ENCODE results near the gene DCLK2. TPM values are rescaled to one million over a fixed set of nuclear protein-coding genes. Genes with fewer than 3 reads are reported as not detected.

The DCLK2 gene
- total RNA-seq, 1 experiment from 2014 or later = 2.9 TPM

DNA sequence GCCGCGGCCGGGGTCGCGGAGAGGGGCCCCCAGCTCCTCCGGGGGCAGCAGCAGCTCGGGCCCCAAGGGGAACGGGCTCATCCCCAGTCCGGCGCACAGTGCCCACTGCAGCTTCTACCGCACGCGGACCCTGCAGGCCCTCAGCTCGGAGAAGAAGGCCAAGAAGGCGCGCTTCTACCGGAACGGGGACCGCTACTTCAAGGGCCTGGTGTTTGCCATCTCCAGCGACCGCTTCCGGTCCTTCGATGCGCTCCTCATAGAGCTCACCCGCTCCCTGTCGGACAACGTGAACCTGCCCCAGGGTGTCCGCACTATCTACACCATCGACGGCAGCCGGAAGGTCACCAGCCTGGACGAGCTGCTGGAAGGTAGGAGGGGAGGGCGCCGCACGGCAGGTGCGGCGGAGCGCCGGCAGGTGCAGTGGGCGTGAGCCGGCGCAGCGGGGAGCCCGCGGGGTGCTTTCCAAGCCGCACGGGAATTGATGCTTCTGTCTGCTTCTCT is 886 bp downstream of the DCLK2 start:
- Histone ChIP-seq H3K27me3 (replicated peaks; ENCODE audit: control insufficient read depth, insufficient read depth, low read length) (peaks cover 2% of the 10 kb centered on the region; the same call in 1 of the 2 replicates), H3K4me1 (peaks cover 25% of the 10 kb centered on the region), H3K9me3 (no peaks in the 10 kb centered on the region), H3K36me3 (ENCODE audit: control insufficient read depth, insufficient read depth, low read length) (no peaks in the 10 kb centered on the region), H3K4me3 (ENCODE audit: low read depth, low read length) (peak overlapping the region; percentile 50)
- Mint-ChIP-seq H3K27me3 (ENCODE audit: insufficient read depth, unreplicated experiment) (no peaks in the 10 kb centered on the region), H3K9me3 (ENCODE audit: unreplicated experiment) (no peaks in the 10 kb centered on the region), H3K4me3 (ENCODE audit: unreplicated experiment) (peak overlapping the region; percentile 65), H3K36me3 (ENCODE audit: insufficient read depth, unreplicated experiment) (no peaks in the 10 kb centered on the region), H3K4me1 (ENCODE audit: low read depth, unreplicated experiment) (no peaks in the 10 kb centered on the region), H3K27ac (ENCODE audit: unreplicated experiment) (no peak overlapping the region)
- intact Hi-C loops (cut with micrococcal nuclease; ENCODE audit: unreplicated experiment) = loop anchor here (2.0 kb wide), 1 partner anchor 68 kb away; no protein-coding TSS in a partner anchor
- BruUV-seq (replicated peaks) = no TSS peak
- peak; percentile 38 to 42 for DNase-seq
- TF ChIP-seq, protein P1, sequence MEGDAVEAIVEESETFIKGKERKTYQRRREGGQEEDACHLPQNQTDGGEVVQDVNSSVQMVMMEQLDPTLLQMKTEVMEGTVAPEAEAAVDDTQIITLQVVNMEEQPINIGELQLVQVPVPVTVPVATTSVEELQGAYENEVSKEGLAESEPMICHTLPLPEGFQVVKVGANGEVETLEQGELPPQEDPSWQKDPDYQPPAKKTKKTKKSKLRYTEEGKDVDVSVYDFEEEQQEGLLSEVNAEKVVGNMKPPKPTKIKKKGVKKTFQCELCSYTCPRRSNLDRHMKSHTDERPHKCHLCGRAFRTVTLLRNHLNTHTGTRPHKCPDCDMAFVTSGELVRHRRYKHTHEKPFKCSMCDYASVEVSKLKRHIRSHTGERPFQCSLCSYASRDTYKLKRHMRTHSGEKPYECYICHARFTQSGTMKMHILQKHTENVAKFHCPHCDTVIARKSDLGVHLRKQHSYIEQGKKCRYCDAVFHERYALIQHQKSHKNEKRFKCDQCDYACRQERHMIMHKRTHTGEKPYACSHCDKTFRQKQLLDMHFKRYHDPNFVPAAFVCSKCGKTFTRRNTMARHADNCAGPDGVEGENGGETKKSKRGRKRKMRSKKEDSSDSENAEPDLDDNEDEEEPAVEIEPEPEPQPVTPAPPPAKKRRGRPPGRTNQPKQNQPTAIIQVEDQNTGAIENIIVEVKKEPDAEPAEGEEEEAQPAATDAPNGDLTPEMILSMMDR (IDR thresholded peaks at IDR 0.05; ENCODE audit: insufficient read depth in 1 of 2, low read depth in 1 of 2, low read length in 1 of 2, severe bottlenecking in 1 of 2, unreplicated experiment in 1 of 2) = peak in 1 of 2 experiments; percentile 5
- CTCF ChIA-PET = interaction anchor here (3.1 kb wide), 1 partner anchor 130 kb away, joined by 8 read pairs; no protein-coding TSS in a partner anchor
- POLR2A ChIA-PET = no interaction called here

- TF ChIP-seq, protein P1 (IDR thresholded peaks at IDR 0.05; ENCODE audit: insufficient read depth in 1 of 2, low read depth in 1 of 2, low read length in 1 of 2, severe bottlenecking in 1 of 2, unreplicated experiment in 1 of 2) = no peak
- Mint-ChIP-seq H3K4me1 (ENCODE audit: low read depth, unreplicated experiment) (no peaks in the 10 kb centered on the region), H3K9me3 (ENCODE audit: unreplicated experiment) (no peaks in the 10 kb centered on the region), H3K4me3 (ENCODE audit: unreplicated experiment) (peak overlapping the region; percentile 17), H3K36me3 (ENCODE audit: insufficient read depth, unreplicated experiment) (no peaks in the 10 kb centered on the region), H3K27me3 (ENCODE audit: insufficient read depth, unreplicated experiment) (no peaks in the 10 kb centered on the region), H3K27ac (ENCODE audit: unreplicated experiment) (no peak overlapping the region)
- BruUV-seq (replicated peaks) = no TSS peak
- Histone ChIP-seq H3K4me3 (ENCODE audit: low read depth, low read length) (no peak overlapping the region), H3K27me3 (replicated peaks; ENCODE audit: control insufficient read depth, insufficient read depth, low read length) (0 out of 2 replicates have a peak, but pooled peaks cover 2% of the 10 kb centered on the region), H3K36me3 (ENCODE audit: control insufficient read depth, insufficient read depth, low read length) (no peaks in the 10 kb centered on the region), H3K4me1 (peaks cover 25% of the 10 kb centered on the region), H3K9me3 (no peaks in the 10 kb centered on the region)
- intact Hi-C loops (cut with micrococcal nuclease; ENCODE audit: unreplicated experiment) = loop anchor here (2.0 kb wide), 3 partner anchors 26 to 128 kb away; no protein-coding TSS in a partner anchor
- CTCF ChIA-PET = interaction anchor here (3.1 kb wide), 1 partner anchor 129 kb away, joined by 8 read pairs; no protein-coding TSS in a partner anchor
- POLR2A ChIA-PET = no interaction called here
- no peak for DNase-seq
Measured at GRCh38 chr4:150080337-150080736, 2.1 kb downstream of the DCLK2 start.

GRCh38 chr4:150080875-150081274 is 2.6 kb downstream of the DCLK2 start:
- Histone ChIP-seq H3K9me3 (no peaks in the 10 kb centered on the region), H3K27me3 (replicated peaks; ENCODE audit: control insufficient read depth, insufficient read depth, low read length) (0 out of 2 replicates have a peak, but pooled peaks cover 2% of the 10 kb centered on the region), H3K4me3 (ENCODE audit: low read depth, low read length) (no peak overlapping the region), H3K4me1 (peaks cover 25% of the 10 kb centered on the region), H3K36me3 (ENCODE audit: control insufficient read depth, insufficient read depth, low read length) (no peaks in the 10 kb centered on the region)
- TF ChIP-seq, protein P1 (IDR thresholded peaks at IDR 0.05; ENCODE audit: insufficient read depth in 1 of 2, low read depth in 1 of 2, low read length in 1 of 2, severe bottlenecking in 1 of 2, unreplicated experiment in 1 of 2) = no peak
- ChIA-PET CTCF (no interaction called here), POLR2A (no interaction called here)
- DNase-seq = peak in 1 of 2 experiments; percentile 55
- BruUV-seq (replicated peaks) = TSS peak; percentile 17
- no peaks in the 10 kb centered on the region for H3K4me1 Mint-ChIP-seq (ENCODE audit: low read depth, unreplicated experiment)
- H3K27ac Mint-ChIP-seq (ENCODE audit: unreplicated experiment) = no peak overlapping the region
- intact Hi-C loops (cut with micrococcal nuclease; ENCODE audit: unreplicated experiment) = loop anchor here (2.0 kb wide), 3 partner anchors 26 to 128 kb away; no protein-coding TSS in a partner anchor
- no peaks in the 10 kb centered on the region for H3K27me3 Mint-ChIP-seq (ENCODE audit: insufficient read depth, unreplicated experiment)
- no peaks in the 10 kb centered on the region for H3K9me3 Mint-ChIP-seq (ENCODE audit: unreplicated experiment)
- H3K36me3 Mint-ChIP-seq (ENCODE audit: insufficient read depth, unreplicated experiment) = no peaks in the 10 kb centered on the region
- peak overlapping the region; percentile 17 for H3K4me3 Mint-ChIP-seq (ENCODE audit: unreplicated experiment)
